RWPE1 (cell line): ENCODE results near the gene SYS1.

Source experiments
- CTCF ChIA-PET: fragments of 350-600 bp; sonication (Branson Sonifier 250); formaldehyde crosslinking; extraction: SDS; loops from one replicate; lab custom pipeline; 2021; lab: Yijun Ruan, JAX
- POLR2A ChIA-PET: fragments of 400-600 bp; formaldehyde crosslinking; extraction: SDS; loops from one replicate; lab custom pipeline; 2020; ENCODE audit warnings: antibody characterized with exemption; ENCODE audit not compliant: low non-redundant PET; lab: Yijun Ruan, JAX
- DNase-seq: peaks from one replicate; pipeline ENCODE4 v3.0.0; 2012; ENCODE audit warnings: low spot score
- H3K27ac ChIP-seq: fragments of 450-650 bp; 2 replicates; pipeline ENCODE4 v1.5.1; 2017
- CTCF ChIP-seq: fragments of 450-650 bp; conservative IDR thresholded peaks from 2 replicates; pipeline ENCODE4 v1.5.1; 2017; ENCODE audit warnings: low read depth, mild to moderate bottlenecking

The SYS1 gene

GRCh38 chr20:45366192-45366591, 3.2 kb downstream of the SYS1 start:
- no peak for DNase-seq
- ChIA-PET CTCF (interaction anchor here (0.6 to 1.9 kb wide), 7 partner anchors 16 to 122 kb away, joined by 3 to 9 read pairs (median 4); no protein-coding TSS in a partner anchor), POLR2A (no interaction called here)
- no peak for TF ChIP-seq CTCF
- H3K27ac ChIP-seq: no peak overlapping the region

GRCh38 chr20:45366631-45367030, 3.7 kb downstream of the SYS1 start:
- no peak for TF ChIP-seq CTCF
- CTCF ChIA-PET: interaction anchor here (0.6 to 0.9 kb wide), 3 partner anchors 16 to 122 kb away, joined by 3 to 5 read pairs (median 5); no protein-coding TSS in a partner anchor
- DNase-seq: no peak
- H3K27ac ChIP-seq: no peak overlapping the region
- POLR2A ChIA-PET: no interaction called here

- no peak overlapping the region for H3K27ac ChIP-seq
- DNase-seq: no peak
- POLR2A ChIA-PET: no interaction called here
- CTCF ChIA-PET: interaction anchor here (0.6 to 1.0 kb wide), 2 partner anchors 44 to 55 kb away, joined by 3 read pairs; no protein-coding TSS in a partner anchor
- TF ChIP-seq CTCF: no peak
Observed at GRCh38 chr20:45367126-45367525, 4.2 kb downstream of the SYS1 start.

- POLR2A ChIA-PET: no interaction called here
- H3K27ac ChIP-seq: no peak overlapping the region
- CTCF ChIA-PET: interaction anchor here (1.0 to 1.2 kb wide), 2 partner anchors 57 to 68 kb away, joined by 3 read pairs; no protein-coding TSS in a partner anchor
- no peak for TF ChIP-seq CTCF
- DNase-seq: no peak
Observed at GRCh38 chr20:45368221-45368980, 5.4 kb downstream of the SYS1 start.

- TF ChIP-seq CTCF: no peak
- no peak for DNase-seq
- ChIA-PET POLR2A (no interaction called here), CTCF (interaction anchor here (0.6 to 4.2 kb wide), 8 partner anchors 7 to 400 kb away, joined by 3 to 35 read pairs (median 4); partner anchors contain the start of gene SYS1)
- no peak overlapping the region for H3K27ac ChIP-seq
Observed at GRCh38 chr20:45370571-45371160, 7.7 kb downstream of the SYS1 start.

GRCh38 chr20:45372241-45372640, 9.3 kb downstream of the SYS1 start:
- CTCF ChIA-PET: interaction anchor here (0.7 to 6.3 kb wide), 4 partner anchors 9 to 64 kb away, joined by 3 to 62 read pairs (median 20); partner anchors contain the start of gene SYS1

More at GRCh38 chr20:45372241-45372640, 9.3 kb downstream of the SYS1 start:
- H3K27ac ChIP-seq: no peak overlapping the region
- DNase-seq: no peak
- POLR2A ChIA-PET: interaction anchor here (0.5 to 0.6 kb wide), 2 partner anchors 11 to 49 kb away, joined by 7 to 11 read pairs; no protein-coding TSS in a partner anchor
- TF ChIP-seq CTCF: no peak
